NCI-H1105 (cell line): Measurements from ENCODE around the gene MYLK.

Experiments
- DNase-seq: peaks from one replicate; lab custom pipeline; 2025; lab: John Stamatoyannopoulos, UW

MYLK gene

GRCh38 chr3:123872621-123873020 is 11.5 kb downstream of the MYLK start:
- DNase-seq = no peak

GRCh38 chr3:123871946-123872345 is 12.2 kb downstream of the MYLK start:
- DNase-seq = peak; percentile 59

GRCh38 chr3:123870033-123870432 is 14.1 kb downstream of the MYLK start:
- no peak for DNase-seq

GRCh38 chr3:123869165-123869564 is 15.0 kb downstream of the MYLK start:
- peak; percentile 2 for DNase-seq

- DNase-seq = no peak
These were observed 19.4 kb downstream of the MYLK start for GRCh38 chr3:123864706-123865105.

- DNase-seq = no peak
These were observed 22.0 kb downstream of the MYLK start for GRCh38 chr3:123862152-123862551.

- DNase-seq = no peak
These were observed 22.9 kb downstream of the MYLK start for GRCh38 chr3:123861081-123861836.

- DNase-seq = no peak
These were observed 25.0 kb downstream of the MYLK start for GRCh38 chr3:123859177-123859576.

GRCh38 chr3:123854905-123855304 is 29.2 kb downstream of the MYLK start:
- no peak for DNase-seq

- no peak for DNase-seq
These were observed 30.3 kb downstream of the MYLK start for GRCh38 chr3:123853686-123854372.

- no peak for DNase-seq
These were observed 36.9 kb downstream of the MYLK start for GRCh38 chr3:123847209-123847608.

GRCh38 chr3:123843668-123844067 is 40.5 kb downstream of the MYLK start:
- no peak for DNase-seq

- no peak for DNase-seq
These were observed 41.4 kb downstream of the MYLK start for GRCh38 chr3:123842711-123843110.

GRCh38 chr3:123841476-123842238 is 42.5 kb downstream of the MYLK start:
- DNase-seq = no peak

GRCh38 chr3:123840961-123841360 is 43.2 kb downstream of the MYLK start:
- DNase-seq = no peak

- DNase-seq = no peak
These were observed 46.3 kb downstream of the MYLK start for GRCh38 chr3:123837858-123838257.

- no peak for DNase-seq
These were observed 49.5 kb downstream of the MYLK start for GRCh38 chr3:123834631-123835030.

GRCh38 chr3:123833398-123833785 is 50.7 kb downstream of the MYLK start:
- DNase-seq = no peak

- DNase-seq = no peak
These were observed 51.3 kb downstream of the MYLK start for GRCh38 chr3:123832692-123833397.

GRCh38 chr3:123831420-123831819 is 52.7 kb downstream of the MYLK start:
- DNase-seq = no peak

- DNase-seq = no peak
These were observed 62.2 kb downstream of the MYLK start for GRCh38 chr3:123821920-123822319.

GRCh38 chr3:123819949-123820348 is 64.2 kb downstream of the MYLK start:
- DNase-seq = no peak
